A549 treated with CORT108297 at 1 μM for 4 hours (cell line): ENCODE data around the gene ZBTB12. TPM values are rescaled to one million over a fixed set of nuclear protein-coding genes. Genes with fewer than 3 reads are reported as not detected.

Source experiments
- total RNA-seq: library from RNA; stranded (reverse); fragments of 200-300 nt; extraction: Qiagen RNA extraction; gene quantifications from 5 replicates; pipeline ENCODE4 v1.2.3, GENCODE V29; 2022

Gene ZBTB12
- 3.4 to 5.3 TPM (median 4.6 TPM) in 5 replicates for total RNA-seq

GRCh38 chr6:31901953-31902643 is at the start of gene ZBTB12:
Gene ZBTB12 (minus strand): TSS chr6:31902086. CDS start chr6:31901305, 781 bp downstream.

GRCh38 chr6:31945507-31946369 is 43.9 kb upstream of the ZBTB12 start, which contains the start of gene CFB:
Gene CFB (plus strand): TSS chr6:31946095. CDS start chr6:31946222, 127 bp downstream.

GRCh38 chr6:31927242-31927862 is 25.5 kb upstream of the ZBTB12 start, which contains the start of gene C2:
Gene C2 (plus strand): TSS chr6:31927717. CDS start chr6:31927753, 36 bp downstream.

GRCh38 chr6:31897612-31898382 is 4.1 kb downstream of the ZBTB12 start, which contains the start of gene EHMT2:
Gene EHMT2 (minus strand): TSS chr6:31897698. CDS start chr6:31897677, 21 bp downstream.

GRCh38 chr6:31878726-31879125 is 23.2 kb downstream of the ZBTB12 start, which contains the start of gene SLC44A4:
Gene SLC44A4 (minus strand): TSS chr6:31878997. CDS start chr6:31878980, 17 bp downstream.

GRCh38 chr6:31862344-31863235 is 39.3 kb downstream of the ZBTB12 start, which contains the start of gene NEU1:
Gene NEU1 (minus strand): TSS chr6:31862821. CDS start chr6:31862776, 45 bp downstream.

Other genes starting within 250 kb of the ZBTB12 start
- 114 to 156 TPM (median 146 TPM) in 5 replicates for gene BAG6, start 249.4 kb downstream of the ZBTB12 start, total RNA-seq
- 2.9 to 4.1 TPM (median 3.0 TPM) in 5 replicates for gene APOM, start 246.2 kb downstream of the ZBTB12 start, total RNA-seq
- 10.3 to 13.2 TPM (median 12.6 TPM) in 5 replicates for gene C6orf47, start 241.3 kb downstream of the ZBTB12 start, total RNA-seq
- 10.8 to 12.2 TPM (median 11.7 TPM) in 5 replicates for gene GPANK1, start 237.1 kb downstream of the ZBTB12 start, total RNA-seq
- gene CSNK2B, start 236.0 kb downstream of the ZBTB12 start, total RNA-seq = 165 to 184 TPM (median 170 TPM) in 5 replicates
- 3.8 to 5.0 TPM (median 4.3 TPM) in 5 replicates for gene LY6G5B, start 232.1 kb downstream of the ZBTB12 start, total RNA-seq
- gene LY6G5C, start 221.0 kb downstream of the ZBTB12 start, total RNA-seq = 1.1 to 2.0 TPM (median 1.6 TPM) in 5 replicates
- gene ABHD16A, start 198.8 kb downstream of the ZBTB12 start, total RNA-seq = 16.5 to 20.4 TPM (median 19.3 TPM) in 5 replicates
- not detected in 5 replicates for gene LY6G6F, start 195.2 kb downstream of the ZBTB12 start, total RNA-seq
- not detected in 5 replicates for gene LY6G6D, start 186.7 kb downstream of the ZBTB12 start, total RNA-seq
- 0.09 to 0.12 TPM (median 0.10 TPM) in 3 of 5 replicates, not detected in the others for gene LY6G6C, start 180.3 kb downstream of the ZBTB12 start, total RNA-seq
- gene MPIG6B, start 178.7 kb downstream of the ZBTB12 start, total RNA-seq = not detected in 5 replicates
- 28.8 to 35.0 TPM (median 32.1 TPM) in 5 replicates for gene DDAH2, start 172.8 kb downstream of the ZBTB12 start, total RNA-seq
- gene CLIC1, start 165.6 kb downstream of the ZBTB12 start, total RNA-seq = 497 to 519 TPM (median 513 TPM) in 5 replicates
- 11.5 to 15.5 TPM (median 14.0 TPM) in 5 replicates for gene MSH5, start 162.1 kb downstream of the ZBTB12 start, total RNA-seq
- 2.7 to 4.9 TPM (median 4.1 TPM) in 5 replicates for gene SAPCD1, start 139.4 kb downstream of the ZBTB12 start, total RNA-seq
- gene VWA7, start 124.8 kb downstream of the ZBTB12 start, total RNA-seq = 1.5 to 2.0 TPM (median 1.8 TPM) in 5 replicates
- 47.0 to 60.8 TPM (median 59.2 TPM) in 5 replicates for gene VARS1, start 106.3 kb downstream of the ZBTB12 start, total RNA-seq
- gene LSM2, start 95.1 kb downstream of the ZBTB12 start, total RNA-seq = 48.5 to 67.7 TPM (median 60.4 TPM) in 5 replicates
- gene HSPA1L, start 86.8 kb downstream of the ZBTB12 start, total RNA-seq = 1.5 to 2.2 TPM (median 1.8 TPM) in 5 replicates
- 250 to 374 TPM (median 304 TPM) in 5 replicates for gene HSPA1A, start 86.5 kb downstream of the ZBTB12 start, total RNA-seq
- 191 to 290 TPM (median 231 TPM) in 5 replicates for gene HSPA1B, start 74.3 kb downstream of the ZBTB12 start, total RNA-seq
- 23.0 to 37.8 TPM (median 29.3 TPM) in 5 replicates for gene NEU1, start 39.3 kb downstream of the ZBTB12 start, total RNA-seq
- 0.06 to 0.16 TPM in 2 of 5 replicates, not detected in the others for gene SLC44A4, start 23.1 kb downstream of the ZBTB12 start, total RNA-seq
- 25.9 to 35.4 TPM (median 32.0 TPM) in 5 replicates for gene EHMT2, start 4.4 kb downstream of the ZBTB12 start, total RNA-seq
- gene C2, start 25.6 kb upstream of the ZBTB12 start, total RNA-seq = 0.21 to 0.68 TPM (median 0.31 TPM) in 5 replicates
- gene CFB, start 44.0 kb upstream of the ZBTB12 start, total RNA-seq = 1.5 to 3.3 TPM (median 2.4 TPM) in 5 replicates
- gene NELFE, start 56.9 kb upstream of the ZBTB12 start, total RNA-seq = 74.7 to 85.0 TPM (median 75.1 TPM) in 5 replicates
- 21.0 to 27.3 TPM (median 25.4 TPM) in 5 replicates for gene SKIC2, start 57.1 kb upstream of the ZBTB12 start, total RNA-seq
- gene DXO, start 70.1 kb upstream of the ZBTB12 start, total RNA-seq = 11.7 to 13.4 TPM (median 12.5 TPM) in 5 replicates
- gene C4A, start 80.0 kb upstream of the ZBTB12 start, total RNA-seq = 0.48 to 1.5 TPM (median 1.1 TPM) in 5 replicates
- 0.46 to 1.7 TPM (median 0.76 TPM) in 5 replicates for gene C4B, start 112.7 kb upstream of the ZBTB12 start, total RNA-seq
- gene CYP21A2, start 136.3 kb upstream of the ZBTB12 start, total RNA-seq = not detected in 5 replicates
- 0.32 to 0.72 TPM (median 0.56 TPM) in 5 replicates for gene TNXB, start 207.3 kb upstream of the ZBTB12 start, total RNA-seq
- 27.4 to 38.6 TPM (median 36.1 TPM) in 5 replicates for gene ATF6B, start 226.2 kb upstream of the ZBTB12 start, total RNA-seq
- 6.4 to 8.4 TPM (median 8.1 TPM) in 5 replicates for gene FKBPL, start 228.2 kb upstream of the ZBTB12 start, total RNA-seq
- 0.30 to 0.74 TPM (median 0.52 TPM) in 5 replicates for gene PRRT1, start 249.9 kb upstream of the ZBTB12 start, total RNA-seq